ENCODE data around the gene LARGE2. TPM values are rescaled to one million over a fixed set of nuclear protein-coding genes. Genes with fewer than 3 reads are reported as not detected.

The LARGE2 gene
- total RNA-seq, 1 experiment from 2014 or later: 124 TPM

GRCh38 chr11:45926001-45926401 is 3.5 kb downstream of the LARGE2 start (continued):
- TF ChIP-seq STAT6 (CRISPR knock-in tag; conservative IDR thresholded peaks at IDR 0.05; ENCODE audit: low read depth): no peak
- TF ChIP-seq E2F1 (CRISPR knock-in tag; IDR thresholded peaks at IDR 0.05): no peak
- no peak for TF ChIP-seq ZNF423 (CRISPR knock-in tag; IDR thresholded peaks at IDR 0.05)
- TF ChIP-seq CTCF (IDR thresholded peaks at IDR 0.05): no peak
- TF ChIP-seq AR (CRISPR knock-in tag; IDR thresholded peaks at IDR 0.05): no peak
- TF ChIP-seq NFE2L1 (CRISPR knock-in tag; IDR thresholded peaks at IDR 0.05): no peak
- no peak for TF ChIP-seq IRF2 (CRISPR knock-in tag; IDR thresholded peaks at IDR 0.05; ENCODE audit: borderline replicate concordance, low read depth)
- TF ChIP-seq SMAD3 (CRISPR knock-in tag; IDR thresholded peaks at IDR 0.05; ENCODE audit: borderline replicate concordance): no peak
- no peak for TF ChIP-seq ERG (CRISPR knock-in tag; IDR thresholded peaks at IDR 0.05)
- TF ChIP-seq CREM (CRISPR knock-in tag; IDR thresholded peaks at IDR 0.05): no peak

GRCh38 chr11:45926536-45927331 is 4.3 kb downstream of the LARGE2 start:
- Mint-ChIP-seq H3K27me3 (ENCODE audit: low read depth) (no peaks in the 10 kb centered on the region), H3K4me3 (no peak overlapping the region), H3K27ac (no peak overlapping the region), H3K4me1 (peaks cover 8% of the 10 kb centered on the region), H3K36me3 (peaks cover 28% of the 10 kb centered on the region), H3K9me3 (no peaks in the 10 kb centered on the region)
- DNase-seq (ENCODE audit: low spot score) (no peak), ATAC-seq (no peak)
- POLR2A ChIA-PET: no interaction called here
- no peak for TF ChIP-seq GABPB1 (CRISPR knock-in tag; IDR thresholded peaks at IDR 0.05)
- no peak for TF ChIP-seq ZNF138 (CRISPR knock-in tag; conservative IDR thresholded peaks at IDR 0.05)
- CTCF ChIA-PET: interaction anchor here (0.6 to 2.3 kb wide), 4 partner anchors 38 to 425 kb away, joined by 3 to 5 read pairs (median 4); no protein-coding TSS in a partner anchor

GRCh38 chr11:45927332-45927683 is 4.9 kb downstream of the LARGE2 start:
- CTCF ChIA-PET: interaction anchor here (1.0 kb wide), 1 partner anchor 38 kb away, joined by 4 read pairs; no protein-coding TSS in a partner anchor
- DNase-seq (ENCODE audit: low spot score): no peak
- H3K9me3 Mint-ChIP-seq: no peaks in the 10 kb centered on the region
- H3K4me3 Mint-ChIP-seq: no peak overlapping the region
- POLR2A ChIA-PET: no interaction called here
- TF ChIP-seq ZNF416 (CRISPR knock-in tag; IDR thresholded peaks at IDR 0.05): 0 out of 2 replicates have a peak, but pooled peaks have one; percentile 21
- no peak for TF ChIP-seq GABPB1 (CRISPR knock-in tag; IDR thresholded peaks at IDR 0.05)
- H3K4me1 Mint-ChIP-seq: peaks cover 8% of the 10 kb centered on the region
- H3K36me3 Mint-ChIP-seq: peaks cover 32% of the 10 kb centered on the region
- H3K27me3 Mint-ChIP-seq (ENCODE audit: low read depth): no peaks in the 10 kb centered on the region
- peak overlapping the region; percentile 32; the same call in 1 of the 2 replicates for H3K27ac Mint-ChIP-seq
- ATAC-seq: no peak

Measured in WTC11 (cell line).